ENCODE results near the gene SPRED1.

Gene SPRED1

GRCh38 chr15:38252481-38253350 is at the start of gene SPRED1:
Gene SPRED1, plus strand, starts transcription at chr15:38252836. Its CDS starts 350 bp downstream, at chr15:38253186.
- DNase-seq = peak; percentile 42

- DNase-seq = no peak
These were observed 46.9 kb upstream of the SPRED1 start for GRCh38 chr15:38205526-38206272.

- DNase-seq = no peak
These were observed 45.0 kb upstream of the SPRED1 start for GRCh38 chr15:38207621-38208020.

GRCh38 chr15:38208206-38208605 is 44.4 kb upstream of the SPRED1 start:
- DNase-seq = no peak

- DNase-seq = no peak
These were observed 43.9 kb upstream of the SPRED1 start for GRCh38 chr15:38208779-38209178.

- no peak for DNase-seq
These were observed 41.4 kb upstream of the SPRED1 start for GRCh38 chr15:38211249-38211648.

GRCh38 chr15:38211811-38212210 is 40.8 kb upstream of the SPRED1 start:
- DNase-seq = no peak

GRCh38 chr15:38212729-38213351 is 39.8 kb upstream of the SPRED1 start:
- DNase-seq = no peak

- DNase-seq = no peak
These were observed 39.3 kb upstream of the SPRED1 start for GRCh38 chr15:38213356-38213755.

- DNase-seq = no peak
These were observed 36.9 kb upstream of the SPRED1 start for GRCh38 chr15:38215707-38216106.

- no peak for DNase-seq
These were observed 35.9 kb upstream of the SPRED1 start for GRCh38 chr15:38216763-38217162.

GRCh38 chr15:38217191-38217595 is 35.4 kb upstream of the SPRED1 start:
- no peak for DNase-seq

- DNase-seq = no peak
These were observed 34.6 kb upstream of the SPRED1 start for GRCh38 chr15:38217788-38218609.

GRCh38 chr15:38220606-38221273 is 31.9 kb upstream of the SPRED1 start:
- DNase-seq = peak; percentile 13

GRCh38 chr15:38224486-38224885 is 28.1 kb upstream of the SPRED1 start:
- DNase-seq = no peak

GRCh38 chr15:38225381-38225780 is 27.3 kb upstream of the SPRED1 start:
- DNase-seq = no peak

- peak; percentile 66 for DNase-seq
These were observed 25.9 kb upstream of the SPRED1 start for GRCh38 chr15:38226608-38227266.

- DNase-seq = no peak
These were observed 24.7 kb upstream of the SPRED1 start for GRCh38 chr15:38227941-38228340.

- no peak for DNase-seq
These were observed 24.0 kb upstream of the SPRED1 start for GRCh38 chr15:38228618-38229017.

GRCh38 chr15:38229705-38230310 is 22.8 kb upstream of the SPRED1 start:
- no peak for DNase-seq

- DNase-seq = no peak
These were observed 21.2 kb upstream of the SPRED1 start for GRCh38 chr15:38231436-38231835.
